ENCODE data around the gene XPO1.
A peak's percentile ranks its signal among the peaks of the same experiment; 100 is the strongest.
"Not testable (repeated sequence)": the region's sequence is repeated elsewhere in the genome, so short reads cannot be mapped to it uniquely, and the experiment has no call there.

XPO1 gene, protein sequence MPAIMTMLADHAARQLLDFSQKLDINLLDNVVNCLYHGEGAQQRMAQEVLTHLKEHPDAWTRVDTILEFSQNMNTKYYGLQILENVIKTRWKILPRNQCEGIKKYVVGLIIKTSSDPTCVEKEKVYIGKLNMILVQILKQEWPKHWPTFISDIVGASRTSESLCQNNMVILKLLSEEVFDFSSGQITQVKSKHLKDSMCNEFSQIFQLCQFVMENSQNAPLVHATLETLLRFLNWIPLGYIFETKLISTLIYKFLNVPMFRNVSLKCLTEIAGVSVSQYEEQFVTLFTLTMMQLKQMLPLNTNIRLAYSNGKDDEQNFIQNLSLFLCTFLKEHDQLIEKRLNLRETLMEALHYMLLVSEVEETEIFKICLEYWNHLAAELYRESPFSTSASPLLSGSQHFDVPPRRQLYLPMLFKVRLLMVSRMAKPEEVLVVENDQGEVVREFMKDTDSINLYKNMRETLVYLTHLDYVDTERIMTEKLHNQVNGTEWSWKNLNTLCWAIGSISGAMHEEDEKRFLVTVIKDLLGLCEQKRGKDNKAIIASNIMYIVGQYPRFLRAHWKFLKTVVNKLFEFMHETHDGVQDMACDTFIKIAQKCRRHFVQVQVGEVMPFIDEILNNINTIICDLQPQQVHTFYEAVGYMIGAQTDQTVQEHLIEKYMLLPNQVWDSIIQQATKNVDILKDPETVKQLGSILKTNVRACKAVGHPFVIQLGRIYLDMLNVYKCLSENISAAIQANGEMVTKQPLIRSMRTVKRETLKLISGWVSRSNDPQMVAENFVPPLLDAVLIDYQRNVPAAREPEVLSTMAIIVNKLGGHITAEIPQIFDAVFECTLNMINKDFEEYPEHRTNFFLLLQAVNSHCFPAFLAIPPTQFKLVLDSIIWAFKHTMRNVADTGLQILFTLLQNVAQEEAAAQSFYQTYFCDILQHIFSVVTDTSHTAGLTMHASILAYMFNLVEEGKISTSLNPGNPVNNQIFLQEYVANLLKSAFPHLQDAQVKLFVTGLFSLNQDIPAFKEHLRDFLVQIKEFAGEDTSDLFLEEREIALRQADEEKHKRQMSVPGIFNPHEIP (N-terminal part only)

DNA sequence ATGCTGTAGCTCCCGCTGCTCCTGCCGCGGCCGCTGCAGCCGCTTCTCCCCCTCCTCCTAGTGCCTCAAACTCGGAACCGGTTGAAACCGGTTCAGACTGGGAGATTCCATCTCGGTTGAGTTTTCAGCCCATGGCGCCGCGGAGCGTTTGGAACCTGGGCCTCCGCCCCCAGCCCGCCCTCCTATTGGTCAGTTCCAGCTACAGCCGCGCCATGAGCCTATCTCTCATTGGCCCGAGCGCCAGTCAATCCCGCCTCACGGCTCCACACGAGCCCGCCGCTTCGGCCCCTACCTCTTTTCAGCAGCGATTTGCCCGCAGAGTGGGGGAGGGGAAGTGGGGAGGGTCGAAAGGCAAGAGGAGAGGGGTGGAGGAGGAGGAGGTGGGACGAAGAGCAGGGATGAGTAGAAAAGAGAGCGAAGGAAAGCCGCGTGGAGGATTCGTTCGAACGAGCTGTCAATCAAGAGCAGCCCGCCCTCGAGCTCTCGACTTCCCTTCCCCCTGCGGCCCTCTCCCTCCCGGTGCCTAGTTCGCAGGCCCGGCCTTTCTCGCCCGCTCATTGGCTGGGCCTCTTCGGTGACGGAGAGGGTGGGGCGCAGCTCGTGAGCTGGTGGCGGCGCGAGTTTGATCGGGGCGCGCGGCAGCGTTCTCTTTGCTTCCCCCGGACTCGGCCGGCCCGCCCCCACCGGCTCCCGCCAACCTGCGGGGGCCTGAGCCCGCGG lies at the start of gene XPO1:
TSS of gene XPO1 (minus strand) at position 157 of the 720 bp plus-strand sequence. CDS start 4,459 bp downstream, outside the sequence.
- peak; percentile 99 for DNase-seq (ENCODE audit: low spot score)

- DNase-seq (ENCODE audit: low spot score), result not testable (repeated sequence)
These were observed 48.8 kb upstream of the XPO1 start for GRCh38 chr2:61586928-61587327.

GRCh38 chr2:61585383-61585782 lies 47.2 kb upstream of the XPO1 start:
- DNase-seq (ENCODE audit: low spot score), result no peak

DNA sequence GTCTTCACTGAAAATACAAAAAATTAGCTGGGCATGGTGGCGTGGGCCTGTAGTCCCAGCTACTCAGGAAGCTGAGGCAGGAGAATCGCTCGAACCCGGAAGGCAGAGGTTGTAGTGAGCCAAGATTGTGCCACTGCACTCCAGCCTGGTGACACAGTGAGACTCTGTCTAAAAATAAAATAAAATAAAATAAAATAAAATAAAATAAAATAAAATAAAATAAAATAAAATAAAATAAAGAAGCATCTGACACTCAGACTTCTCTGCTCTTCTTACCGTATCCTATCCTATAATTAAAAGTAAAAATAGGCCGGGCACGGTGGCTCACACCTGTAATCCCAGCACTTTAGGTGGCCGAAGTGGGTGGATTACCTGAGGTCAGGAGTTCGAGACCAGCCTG lies 46.2 kb upstream of the XPO1 start:
- DNase-seq (ENCODE audit: low spot score), result not testable (repeated sequence)

- DNase-seq (ENCODE audit: low spot score), result no peak
These were observed 44.0 kb upstream of the XPO1 start for GRCh38 chr2:61582165-61582564.

GRCh38 chr2:61581716-61582115 lies 43.6 kb upstream of the XPO1 start:
- no peak for DNase-seq (ENCODE audit: low spot score)

GRCh38 chr2:61575447-61575859 lies 37.3 kb upstream of the XPO1 start:
- no peak for DNase-seq (ENCODE audit: low spot score)

DNA sequence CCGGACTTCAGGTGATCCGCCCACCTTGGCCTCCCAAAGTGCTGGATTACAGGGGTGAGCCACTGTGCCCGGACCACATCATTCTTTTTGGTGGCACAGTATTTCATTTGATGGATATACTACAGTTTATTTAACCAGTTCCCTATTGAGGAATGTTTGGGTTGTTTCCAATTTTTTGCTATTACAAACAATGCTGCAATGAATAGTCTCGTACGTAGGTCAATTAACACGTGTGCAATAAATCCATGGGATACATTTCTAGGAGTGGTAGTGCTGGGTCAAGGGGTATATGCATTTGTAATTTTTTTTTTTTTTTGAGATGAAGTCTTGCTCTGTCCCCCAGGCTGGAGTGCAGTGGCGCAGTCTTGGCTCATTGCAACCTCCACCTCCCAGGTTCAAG lies 28.4 kb upstream of the XPO1 start:
- DNase-seq (ENCODE audit: low spot score), result no peak

DNA sequence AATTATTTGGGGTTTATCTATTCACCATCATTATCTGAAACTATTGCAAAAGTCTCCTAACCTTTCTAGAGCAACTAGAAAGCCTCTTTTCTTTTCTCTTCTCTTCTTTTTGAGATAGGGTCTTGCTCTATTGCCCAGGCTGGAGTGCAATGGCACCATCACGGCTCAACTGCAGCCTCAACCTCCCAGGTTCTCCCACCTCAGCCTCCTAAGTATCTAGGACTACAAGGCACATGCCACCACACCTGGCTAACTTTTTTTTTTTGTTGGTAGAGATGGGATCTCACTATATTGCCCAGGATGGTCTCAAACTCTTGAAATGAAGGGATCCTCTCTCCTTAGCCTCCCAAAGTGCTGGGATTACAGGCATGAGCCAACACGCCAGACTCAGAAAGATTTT lies 24.5 kb upstream of the XPO1 start:
- DNase-seq (ENCODE audit: low spot score), result no peak

- no peak for DNase-seq (ENCODE audit: low spot score)
These were observed 20.0 kb upstream of the XPO1 start for GRCh38 chr2:61558160-61558559.

GRCh38 chr2:61557381-61557780 lies 19.2 kb upstream of the XPO1 start:
- no peak for DNase-seq (ENCODE audit: low spot score)

DNA sequence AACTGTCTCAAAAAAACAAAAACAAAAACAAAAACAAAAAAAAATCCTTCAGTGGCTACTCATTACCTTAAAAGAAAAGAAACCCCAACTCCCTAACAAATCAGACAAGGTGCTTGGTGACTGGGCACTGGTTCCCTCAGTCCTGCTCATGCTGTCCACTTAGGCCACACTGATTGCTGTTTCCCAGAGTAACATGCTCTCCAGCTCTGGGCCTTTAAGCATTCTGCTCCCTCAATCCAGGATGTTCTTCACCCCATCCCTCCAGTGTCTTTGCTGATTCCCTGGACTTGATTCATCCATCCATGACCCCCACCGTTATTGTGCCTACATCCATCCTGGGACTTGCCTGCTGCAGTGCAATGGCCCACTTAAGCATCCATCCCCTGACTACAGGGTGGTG lies 16.4 kb upstream of the XPO1 start:
- no peak for DNase-seq (ENCODE audit: low spot score)

DNA sequence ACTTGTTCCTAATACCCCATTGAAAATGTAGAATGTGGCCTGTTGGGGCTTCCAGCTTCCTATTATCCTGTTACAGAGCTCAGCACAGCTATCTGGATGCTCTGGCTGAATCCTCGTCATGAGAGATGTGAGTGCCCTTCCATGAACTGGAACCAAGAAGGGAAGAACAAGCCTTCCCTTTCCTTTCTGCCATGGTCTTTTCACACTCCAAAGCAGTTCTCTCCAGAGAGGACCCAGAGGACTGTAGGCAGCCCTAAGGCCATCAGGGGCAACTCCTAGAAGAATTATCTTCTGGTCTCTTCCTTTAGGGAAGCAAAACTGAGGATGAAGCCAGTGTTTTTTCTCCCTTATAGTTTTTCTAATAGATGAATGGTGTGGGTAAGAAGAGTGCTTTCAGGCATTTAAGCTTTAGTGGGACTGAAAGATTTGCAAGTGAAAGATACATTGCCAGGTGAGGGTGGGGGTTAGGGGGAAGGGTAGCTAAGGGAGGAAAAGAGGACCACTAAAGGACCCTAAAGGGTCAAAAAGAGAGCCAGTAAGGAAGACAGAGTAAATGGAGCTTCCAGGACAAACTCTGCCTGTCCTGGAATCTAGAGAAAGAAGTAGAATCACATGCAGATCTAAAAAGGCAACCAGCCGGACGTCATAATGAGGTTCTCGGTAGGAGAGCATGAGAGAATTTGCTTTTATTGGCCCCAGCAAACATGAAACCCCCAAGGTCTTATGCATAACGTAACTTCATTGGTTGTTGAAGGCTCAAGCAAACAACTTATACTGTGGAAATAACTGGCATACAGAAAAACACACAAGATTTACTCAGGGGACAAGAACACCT lies 12.4 kb upstream of the XPO1 start:
- DNase-seq (ENCODE audit: low spot score), result no peak

DNA sequence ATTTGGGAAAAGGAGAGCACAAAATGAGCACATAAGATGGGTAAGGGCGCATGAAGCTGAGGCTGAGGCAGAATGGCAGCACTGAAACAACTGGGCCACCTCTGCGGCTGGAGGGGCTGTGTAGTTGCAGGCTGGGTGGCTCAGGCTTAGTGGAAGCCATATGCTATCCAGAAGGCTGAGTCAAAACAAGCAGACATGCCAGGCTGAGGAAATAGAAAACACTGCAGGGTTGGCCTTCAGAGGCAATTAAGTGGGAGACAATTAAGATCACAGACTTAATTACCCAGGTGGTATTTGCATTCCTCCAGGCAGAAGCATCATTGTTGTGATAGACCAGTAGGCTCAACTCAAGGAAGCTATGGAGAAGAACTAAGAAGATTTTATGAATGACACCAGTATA lies 11.4 kb upstream of the XPO1 start:
- DNase-seq (ENCODE audit: low spot score), result no peak

- DNase-seq (ENCODE audit: low spot score), result peak; percentile 51
These were observed 4.9 kb upstream of the XPO1 start for GRCh38 chr2:61543062-61543461.

- DNase-seq (ENCODE audit: low spot score), result not testable (repeated sequence)
These were observed 2.0 kb upstream of the XPO1 start for GRCh38 chr2:61540167-61540566.

- peak; percentile 62 for DNase-seq (ENCODE audit: low spot score)
These were observed 864 bp upstream of the XPO1 start for GRCh38 chr2:61538920-61539520.

DNA sequence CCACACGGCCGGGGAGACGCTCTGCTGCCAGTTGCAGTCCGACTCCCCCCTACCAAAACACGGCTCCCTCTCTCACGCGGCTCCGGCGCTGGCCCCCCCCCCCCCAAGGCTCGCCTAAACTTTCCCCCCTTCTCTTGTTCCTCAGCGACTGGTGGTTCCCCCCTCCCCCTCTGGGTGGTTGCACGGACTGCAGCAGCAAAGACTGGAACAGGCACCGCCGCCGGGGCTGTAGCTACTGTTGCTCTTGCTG lies 281 bp downstream of the XPO1 start:
- DNase-seq (ENCODE audit: low spot score), result no peak

- peak; percentile 51 for DNase-seq (ENCODE audit: low spot score)
These were observed 743 bp downstream of the XPO1 start for GRCh38 chr2:61537277-61537949.

DNA sequence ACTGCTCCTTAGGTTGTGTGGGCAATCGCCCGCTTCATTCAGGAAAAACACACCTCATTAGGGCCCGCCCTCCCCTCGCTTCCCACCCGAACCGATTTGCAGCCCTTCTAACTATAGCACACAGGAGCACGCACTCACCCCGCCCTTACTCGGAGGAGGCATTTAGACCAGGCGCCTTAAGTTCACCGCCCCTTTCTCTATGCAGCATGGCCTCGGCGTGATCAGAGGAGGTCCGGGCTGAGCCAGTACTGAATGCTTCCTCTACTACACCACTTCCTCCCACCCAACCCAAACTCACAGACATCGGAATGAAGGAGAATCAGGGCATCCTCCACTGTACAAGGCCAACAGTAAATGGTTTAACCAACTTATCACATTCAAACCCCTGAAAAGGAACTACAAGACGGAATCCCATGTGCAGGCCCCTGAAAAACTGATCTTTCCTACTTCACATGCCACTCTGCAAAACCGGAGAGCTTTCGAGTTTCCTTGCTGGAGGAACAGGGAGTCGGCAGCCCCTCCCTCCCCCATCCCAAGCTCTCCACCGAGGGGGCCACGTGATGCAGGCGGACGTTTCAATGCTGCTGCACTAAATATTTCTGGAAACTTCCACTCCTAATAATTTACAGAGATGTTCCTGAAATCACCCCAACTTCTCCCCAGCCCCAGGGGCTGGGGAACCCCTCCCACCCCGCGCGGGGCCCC lies 1.4 kb downstream of the XPO1 start:
- DNase-seq (ENCODE audit: low spot score), result peak; percentile 96
